ENCODE results near the gene PIEZO1.
A peak's percentile ranks its signal among the peaks of the same experiment; 100 is the strongest.
"Not testable (repeated sequence)": the region's sequence is repeated elsewhere in the genome, so short reads cannot be mapped to it uniquely, and the experiment has no call there.

Gene PIEZO1

GRCh38 chr16:88805340-88805715 lies 20.3 kb upstream of the PIEZO1 start:
- DNase-seq (ENCODE audit: low spot score) (no peak), FAIRE-seq (no peak)

DNA sequence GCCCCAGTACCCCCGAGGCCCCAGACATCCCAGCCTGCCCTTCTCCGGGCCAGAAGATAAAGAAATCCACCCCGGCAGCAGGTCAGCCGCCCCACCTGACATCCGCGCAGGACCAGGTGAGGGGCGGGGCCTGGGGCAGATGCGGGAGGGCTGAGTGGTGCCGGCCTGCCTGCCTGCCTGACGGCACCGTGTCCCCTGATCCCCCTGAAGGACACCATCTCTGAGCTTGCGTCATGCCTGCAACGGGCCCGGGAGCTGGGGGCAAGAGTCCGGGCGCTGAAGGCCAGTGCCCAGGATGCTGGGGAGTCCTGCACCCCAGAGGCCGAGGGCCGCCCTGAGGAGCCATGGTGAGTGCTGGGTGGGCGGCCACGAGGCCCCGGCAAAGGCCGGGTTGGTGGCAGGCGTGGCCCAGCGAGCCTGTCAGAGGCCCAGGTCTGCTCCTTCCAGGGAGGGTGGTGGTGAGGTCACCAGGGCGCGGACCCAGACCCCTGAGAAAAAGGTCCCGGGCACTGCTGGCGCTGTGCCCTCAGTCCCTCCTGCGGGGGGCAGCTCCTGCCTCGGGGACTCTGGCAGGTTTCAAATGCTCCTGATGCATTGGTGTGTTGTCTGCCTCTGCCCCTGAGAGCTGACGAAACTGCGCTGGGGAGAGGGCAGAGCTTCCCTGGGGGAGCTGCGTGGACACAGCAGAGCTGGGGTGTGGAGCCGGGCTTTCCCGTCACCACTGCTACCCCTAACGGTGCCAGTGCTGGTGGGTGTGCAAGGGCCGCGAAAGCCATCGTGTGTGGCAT lies 19.7 kb upstream of the PIEZO1 start:
- DNase-seq (ENCODE audit: low spot score): no peak
- FAIRE-seq: no peak

DNA sequence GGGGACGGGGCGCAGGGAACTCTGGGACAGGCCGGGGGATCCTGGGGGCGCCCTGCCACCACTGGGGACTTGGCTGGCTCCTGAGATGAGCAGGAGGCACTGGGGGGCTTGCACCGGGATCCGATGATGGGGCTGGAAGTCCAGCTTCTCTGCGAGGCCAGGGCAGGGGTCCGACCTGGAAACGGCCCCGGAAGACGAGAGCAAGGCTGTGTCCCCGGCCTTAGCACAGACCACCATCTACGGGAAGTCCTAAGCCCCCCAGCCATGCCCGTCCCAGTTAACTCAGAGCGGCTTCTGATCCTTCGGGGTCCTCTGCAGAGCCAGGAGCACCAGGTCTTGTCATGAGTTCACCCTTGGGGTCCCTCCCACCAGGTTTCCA lies 19.1 kb upstream of the PIEZO1 start:
- FAIRE-seq (no peak), DNase-seq (ENCODE audit: low spot score) (no peak)

- FAIRE-seq (no peak), DNase-seq (ENCODE audit: low spot score) (peak; percentile 64)
Observed at GRCh38 chr16:88803264-88803987, 18.4 kb upstream of the PIEZO1 start, which contains the start of gene CDT1. Gene CDT1 (plus strand): TSS chr16:88803789. CDS start chr16:88803832, 43 bp downstream.

DNA sequence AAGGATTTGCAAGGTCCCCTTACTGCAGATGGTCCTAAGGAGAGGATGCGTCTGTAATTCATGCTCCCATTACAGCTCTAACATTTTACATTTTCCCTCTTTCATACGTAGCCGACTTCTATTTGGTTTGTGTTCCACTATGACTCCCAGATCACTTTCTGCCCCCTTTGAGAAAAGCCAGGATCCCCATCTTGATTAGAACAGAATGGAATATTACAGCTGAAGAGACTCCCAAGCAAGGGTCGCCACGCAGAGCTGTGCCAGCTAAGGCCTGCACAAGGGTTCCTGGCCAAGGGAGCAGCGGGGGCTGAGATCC lies 15.2 kb upstream of the PIEZO1 start:
- FAIRE-seq: no peak
- DNase-seq (ENCODE audit: low spot score): no peak

- no peak for FAIRE-seq
- DNase-seq (ENCODE audit: low spot score): no peak
Observed at GRCh38 chr16:88799569-88800276, 14.7 kb upstream of the PIEZO1 start.

DNA sequence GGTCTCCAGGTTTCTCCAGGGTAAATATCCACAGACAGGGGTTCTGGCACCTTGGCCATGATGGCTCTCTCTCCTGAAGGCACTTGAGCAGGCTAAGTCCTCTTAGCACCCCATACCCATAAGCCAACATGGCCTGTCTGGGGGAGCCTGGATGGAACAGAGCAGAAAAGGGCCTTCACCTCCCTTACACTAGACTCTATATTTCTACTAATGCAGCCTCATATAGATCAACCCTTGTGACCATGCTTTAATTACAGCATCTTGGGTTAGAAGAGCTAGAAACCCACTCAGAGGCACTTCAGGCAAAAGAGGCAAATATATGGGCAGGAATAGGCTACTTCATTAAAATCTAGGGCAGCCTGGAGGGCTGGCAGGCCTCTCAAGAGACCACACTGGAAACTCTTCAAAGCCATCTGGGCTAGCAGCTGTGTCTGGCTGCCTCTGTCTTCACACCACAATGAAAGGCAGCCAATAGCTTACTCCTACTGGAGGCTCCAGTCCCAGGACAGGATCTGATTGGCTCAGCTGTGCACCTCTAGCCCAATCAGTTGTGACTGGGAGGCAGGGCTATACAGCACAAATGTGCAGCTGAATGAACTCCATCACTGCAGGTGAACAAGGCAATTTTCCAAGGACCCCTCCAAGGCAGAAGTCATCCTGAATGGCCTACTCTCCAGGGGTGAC lies 13.9 kb upstream of the PIEZO1 start:
- no peak for DNase-seq (ENCODE audit: low spot score)
- no peak for FAIRE-seq

- FAIRE-seq (no peak), DNase-seq (ENCODE audit: low spot score) (no peak)
Observed at GRCh38 chr16:88798073-88798472, 13.1 kb upstream of the PIEZO1 start.

DNA sequence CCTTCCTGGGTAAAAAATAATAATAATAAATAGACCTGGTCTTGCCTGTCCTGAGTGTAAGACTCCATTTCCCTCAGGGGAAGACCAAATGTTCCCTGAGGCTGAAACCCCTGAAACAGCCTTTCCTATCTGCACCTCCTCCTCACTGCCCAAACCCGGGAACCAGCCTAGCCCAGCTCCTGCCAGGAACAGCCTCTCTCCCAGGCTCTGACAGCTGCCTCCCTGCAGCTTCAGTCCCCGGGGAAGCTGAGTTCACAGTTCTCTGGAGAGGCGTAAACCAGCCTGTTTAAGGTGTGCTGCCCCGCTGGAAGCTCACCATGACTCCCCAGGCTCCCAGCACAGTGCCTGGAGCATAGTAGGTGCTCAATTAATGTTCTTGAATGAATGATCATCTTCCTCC lies 11.3 kb upstream of the PIEZO1 start:
- FAIRE-seq (no peak), DNase-seq (ENCODE audit: low spot score) (no peak)

DNA sequence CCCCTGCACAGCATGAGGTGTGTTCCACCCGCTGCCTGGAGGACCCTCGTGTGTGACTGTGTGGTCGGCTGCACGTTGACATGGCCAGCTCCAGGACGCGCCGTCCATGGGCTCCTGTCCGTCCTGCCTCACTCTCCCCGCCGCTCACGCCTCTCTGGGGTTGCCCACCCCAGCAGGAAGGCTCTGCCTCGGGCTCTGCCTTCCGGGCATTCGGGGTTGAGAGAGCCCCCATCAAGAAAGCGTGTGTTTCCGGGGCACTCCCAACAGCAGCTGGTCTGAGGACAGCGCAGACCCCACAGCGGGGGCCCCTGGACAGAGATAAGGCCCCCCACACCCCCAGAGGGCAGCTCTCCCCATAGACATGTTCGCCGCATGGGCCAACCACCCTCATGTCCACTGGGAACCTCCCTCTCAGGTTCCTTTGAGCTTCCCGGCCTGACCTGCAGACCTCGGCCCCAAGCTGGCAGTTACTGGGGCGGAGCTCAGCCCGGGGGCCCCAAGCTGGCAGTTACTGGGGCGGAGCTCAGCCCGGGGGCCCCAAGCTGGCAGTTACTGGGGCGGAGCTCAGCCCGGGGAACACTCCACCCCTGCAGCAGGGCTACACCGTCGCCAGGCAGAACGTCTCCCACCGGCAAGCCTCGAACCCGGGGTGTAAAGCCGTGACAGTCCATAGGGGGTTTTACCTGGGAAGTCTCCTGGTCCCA lies 8.4 kb upstream of the PIEZO1 start:
- FAIRE-seq (no peak), DNase-seq (ENCODE audit: low spot score) (no peak)

- FAIRE-seq (no peak), DNase-seq (ENCODE audit: low spot score) (no peak)
Observed at GRCh38 chr16:88792668-88793250, 7.7 kb upstream of the PIEZO1 start.

DNA sequence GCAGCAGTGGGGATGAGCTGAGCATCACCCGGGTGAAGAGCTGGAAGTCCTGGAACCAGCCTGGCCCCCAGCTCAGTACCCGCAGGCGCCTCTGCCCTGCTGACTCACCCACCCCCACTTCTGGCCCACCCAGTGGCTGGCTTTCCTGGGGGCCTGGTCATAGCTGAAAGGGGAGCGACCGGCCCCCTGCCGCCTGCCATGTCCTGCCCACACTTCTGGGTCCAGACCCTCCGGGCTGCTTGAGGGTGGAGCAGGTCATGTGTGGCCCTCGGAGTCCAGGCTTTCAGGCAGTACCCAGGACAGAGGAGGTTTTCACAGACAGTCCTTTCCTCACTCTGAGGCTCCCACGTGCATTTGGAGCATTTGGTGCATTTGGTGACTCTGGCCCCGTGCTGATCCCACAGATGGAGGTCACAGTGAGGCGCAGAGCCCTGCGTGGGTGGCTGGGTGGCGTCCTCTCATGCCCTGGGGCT lies 7.1 kb upstream of the PIEZO1 start:
- DNase-seq (ENCODE audit: low spot score) (no peak), FAIRE-seq (no peak)

GRCh38 chr16:88790312-88791211 lies 5.5 kb upstream of the PIEZO1 start:
- FAIRE-seq (no peak), DNase-seq (ENCODE audit: low spot score) (no peak)

DNA sequence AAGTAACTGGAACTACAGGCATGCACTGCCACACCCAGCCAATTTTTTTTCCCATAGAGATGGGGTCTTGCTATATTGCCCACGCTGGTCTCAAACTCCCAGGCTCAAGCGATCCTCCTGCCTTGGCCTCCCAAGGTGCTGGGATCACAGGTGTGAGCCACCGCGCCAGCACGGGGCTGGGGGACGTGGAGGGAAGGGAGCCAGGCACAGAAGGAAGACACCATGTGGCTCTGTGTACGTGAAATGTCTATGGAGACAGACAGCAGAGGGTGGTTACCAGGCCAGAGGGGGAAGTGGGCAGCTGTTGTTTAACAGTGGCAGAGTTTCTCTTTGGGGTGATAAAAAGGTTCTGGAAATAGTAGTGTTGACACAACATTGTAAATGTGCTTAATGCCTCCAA lies 4.6 kb upstream of the PIEZO1 start:
- DNase-seq (ENCODE audit: low spot score) (no peak), FAIRE-seq (no peak)

GRCh38 chr16:88788749-88789148 lies 3.7 kb upstream of the PIEZO1 start:
- FAIRE-seq; DNase-seq (ENCODE audit: low spot score): not testable (repeated sequence)

DNA sequence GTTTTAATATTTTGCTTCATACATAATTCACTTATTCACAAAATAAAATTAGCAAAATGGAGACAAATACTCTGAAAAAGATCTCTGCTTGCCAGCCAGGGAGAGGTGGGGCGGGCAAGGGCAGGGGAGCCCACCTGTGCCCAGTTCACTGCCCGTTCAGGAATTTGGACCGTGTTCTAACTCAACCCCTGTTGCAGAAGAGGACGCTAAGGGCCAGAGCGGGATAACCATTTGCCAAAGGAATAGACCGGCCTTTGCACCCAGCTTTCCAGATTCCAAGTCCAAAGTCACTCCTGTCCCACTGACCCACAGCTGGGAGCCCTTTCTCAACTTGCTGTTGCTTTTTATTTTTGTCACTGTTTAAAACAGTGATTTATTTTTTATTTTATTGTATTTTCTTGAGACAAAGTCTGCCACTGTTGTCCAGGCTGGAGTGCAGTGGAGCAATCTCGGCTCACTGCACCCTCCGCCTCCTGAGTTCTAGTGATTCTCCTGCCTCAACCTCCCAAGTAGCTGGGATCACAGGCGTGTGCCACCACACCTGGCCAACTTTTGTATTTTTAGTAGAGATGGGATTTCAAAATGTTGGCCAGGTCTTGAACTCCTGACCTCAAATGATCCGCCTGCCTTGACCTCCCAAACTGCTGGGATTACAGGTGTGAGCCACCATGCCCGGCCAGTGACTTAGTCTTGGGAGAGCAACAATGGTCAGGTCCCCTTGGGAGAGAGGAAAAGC lies 2.7 kb upstream of the PIEZO1 start:
- DNase-seq (ENCODE audit: low spot score) (no peak), FAIRE-seq (no peak)

DNA sequence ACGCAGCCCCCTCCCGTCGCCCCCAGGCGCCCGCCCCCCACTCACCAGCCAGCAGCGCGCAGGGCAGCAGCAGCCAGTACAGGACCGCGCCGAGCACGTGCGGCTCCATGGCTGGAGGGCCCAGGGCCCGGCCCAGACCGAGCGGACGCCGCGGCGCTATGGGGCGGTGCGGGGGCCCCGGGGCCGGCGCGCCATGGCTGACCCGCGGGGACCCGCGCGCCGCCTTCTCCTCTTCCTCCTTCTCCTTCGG lies 239 bp downstream of the PIEZO1 start:
- DNase-seq (ENCODE audit: low spot score): no peak
- no peak for FAIRE-seq

- DNase-seq (ENCODE audit: low spot score) (peak; percentile 42), FAIRE-seq (no peak)
Observed at GRCh38 chr16:88784074-88784855, 755 bp downstream of the PIEZO1 start.

Data from RCC 7860 (cell line).